ENCODE results near the gene NOCT. TPM values are rescaled to one million over a fixed set of nuclear protein-coding genes. Genes with fewer than 3 reads are reported as not detected.
"Not testable (repeated sequence)": the region's sequence is repeated elsewhere in the genome, so short reads cannot be mapped to it uniquely, and the experiment has no call there.

NOCT gene
- total RNA-seq, 1 donor from 2014 or later, result 6.9 TPM

- H3K27me3 Mint-ChIP-seq (ENCODE audit: low read depth), result no peaks in the 10 kb centered on the region
- H3K4me3 Mint-ChIP-seq, result no peak overlapping the region
- H3K9me3 Mint-ChIP-seq, result peaks cover 6% of the 10 kb centered on the region
- peaks cover 3% of the 10 kb centered on the region for H3K36me3 Mint-ChIP-seq
- DNase-seq (ENCODE audit: low spot score in 2 of 2, unreplicated experiment in 2 of 2), result no peak
- TF ChIP-seq, protein P1, sequence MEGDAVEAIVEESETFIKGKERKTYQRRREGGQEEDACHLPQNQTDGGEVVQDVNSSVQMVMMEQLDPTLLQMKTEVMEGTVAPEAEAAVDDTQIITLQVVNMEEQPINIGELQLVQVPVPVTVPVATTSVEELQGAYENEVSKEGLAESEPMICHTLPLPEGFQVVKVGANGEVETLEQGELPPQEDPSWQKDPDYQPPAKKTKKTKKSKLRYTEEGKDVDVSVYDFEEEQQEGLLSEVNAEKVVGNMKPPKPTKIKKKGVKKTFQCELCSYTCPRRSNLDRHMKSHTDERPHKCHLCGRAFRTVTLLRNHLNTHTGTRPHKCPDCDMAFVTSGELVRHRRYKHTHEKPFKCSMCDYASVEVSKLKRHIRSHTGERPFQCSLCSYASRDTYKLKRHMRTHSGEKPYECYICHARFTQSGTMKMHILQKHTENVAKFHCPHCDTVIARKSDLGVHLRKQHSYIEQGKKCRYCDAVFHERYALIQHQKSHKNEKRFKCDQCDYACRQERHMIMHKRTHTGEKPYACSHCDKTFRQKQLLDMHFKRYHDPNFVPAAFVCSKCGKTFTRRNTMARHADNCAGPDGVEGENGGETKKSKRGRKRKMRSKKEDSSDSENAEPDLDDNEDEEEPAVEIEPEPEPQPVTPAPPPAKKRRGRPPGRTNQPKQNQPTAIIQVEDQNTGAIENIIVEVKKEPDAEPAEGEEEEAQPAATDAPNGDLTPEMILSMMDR (IDR thresholded peaks at IDR 0.05; ENCODE audit: unreplicated experiment), result no peak
- H3K4me1 Mint-ChIP-seq, result peaks cover 6% of the 10 kb centered on the region
- no peak overlapping the region for H3K27ac Mint-ChIP-seq
Measured at GRCh38 chr4:138983690-138984089, 31.9 kb upstream of the NOCT start.

DNA sequence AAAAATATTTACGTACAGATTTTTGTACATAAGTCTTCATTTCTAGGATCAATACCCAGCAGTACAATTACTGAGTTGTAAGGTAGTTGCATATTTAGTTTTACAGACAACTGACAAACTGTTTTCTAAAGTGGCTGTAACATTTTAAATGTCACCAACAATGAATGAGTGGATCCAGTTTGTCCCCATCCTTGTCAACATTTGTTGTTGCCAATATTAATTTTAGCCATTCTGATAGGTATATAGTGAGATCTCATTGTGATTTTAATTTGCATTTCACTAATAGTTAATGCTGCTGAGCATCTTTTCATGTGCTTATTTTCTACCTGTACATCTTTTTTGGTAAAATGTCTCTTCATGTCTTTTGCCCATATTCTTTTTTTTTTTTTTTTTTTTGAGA, 30.9 kb upstream of the NOCT start:
- no peaks in the 10 kb centered on the region for H3K27me3 Mint-ChIP-seq (ENCODE audit: low read depth)
- H3K4me1 Mint-ChIP-seq, result peaks cover 5% of the 10 kb centered on the region
- peaks cover 3% of the 10 kb centered on the region for H3K36me3 Mint-ChIP-seq
- DNase-seq (ENCODE audit: low spot score in 2 of 2, unreplicated experiment in 2 of 2), result no peak
- no peak overlapping the region for H3K27ac Mint-ChIP-seq
- TF ChIP-seq, protein P1 (IDR thresholded peaks at IDR 0.05; ENCODE audit: unreplicated experiment), result no peak
- no peak overlapping the region for H3K4me3 Mint-ChIP-seq
- H3K9me3 Mint-ChIP-seq, result peaks cover 10% of the 10 kb centered on the region

GRCh38 chr4:138992676-138993075, 22.9 kb upstream of the NOCT start:
- no peaks in the 10 kb centered on the region for H3K27me3 Mint-ChIP-seq (ENCODE audit: low read depth)
- TF ChIP-seq, protein P1 (IDR thresholded peaks at IDR 0.05; ENCODE audit: unreplicated experiment), result no peak
- H3K9me3 Mint-ChIP-seq, result peaks cover 5% of the 10 kb centered on the region
- no peak overlapping the region for H3K4me3 Mint-ChIP-seq
- no peaks in the 10 kb centered on the region for H3K4me1 Mint-ChIP-seq
- H3K27ac Mint-ChIP-seq, result no peak overlapping the region
- H3K36me3 Mint-ChIP-seq, result no peaks in the 10 kb centered on the region
- DNase-seq (ENCODE audit: low spot score in 2 of 2, unreplicated experiment in 2 of 2), result no peak

DNA sequence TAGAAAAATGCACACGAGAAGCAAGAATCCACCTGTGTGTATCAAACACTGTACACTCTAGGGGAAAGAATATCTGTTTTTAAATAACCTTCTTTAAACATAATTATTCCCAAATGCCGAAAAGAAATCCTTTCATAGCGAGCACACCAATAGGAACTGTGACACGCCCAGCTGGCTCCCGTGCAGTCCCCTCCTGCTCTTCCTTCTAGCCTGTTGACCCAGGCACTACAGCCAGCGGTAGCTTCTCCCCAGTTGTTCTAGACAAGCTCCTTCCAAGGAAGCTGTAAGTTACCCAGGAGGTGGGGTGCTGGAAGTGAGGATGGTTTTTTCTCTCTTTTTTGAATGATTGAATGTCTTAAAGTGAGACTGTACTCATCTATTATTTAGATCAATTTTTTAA, 19.5 kb upstream of the NOCT start:
- Mint-ChIP-seq H3K27ac (no peak overlapping the region), H3K27me3 (ENCODE audit: low read depth) (no peaks in the 10 kb centered on the region), H3K4me3 (no peak overlapping the region), H3K4me1 (no peaks in the 10 kb centered on the region), H3K36me3 (no peaks in the 10 kb centered on the region), H3K9me3 (no peaks in the 10 kb centered on the region)
- DNase-seq (ENCODE audit: low spot score in 2 of 2, unreplicated experiment in 2 of 2), result no peak
- TF ChIP-seq, protein P1 (IDR thresholded peaks at IDR 0.05; ENCODE audit: unreplicated experiment), result no peak

DNA sequence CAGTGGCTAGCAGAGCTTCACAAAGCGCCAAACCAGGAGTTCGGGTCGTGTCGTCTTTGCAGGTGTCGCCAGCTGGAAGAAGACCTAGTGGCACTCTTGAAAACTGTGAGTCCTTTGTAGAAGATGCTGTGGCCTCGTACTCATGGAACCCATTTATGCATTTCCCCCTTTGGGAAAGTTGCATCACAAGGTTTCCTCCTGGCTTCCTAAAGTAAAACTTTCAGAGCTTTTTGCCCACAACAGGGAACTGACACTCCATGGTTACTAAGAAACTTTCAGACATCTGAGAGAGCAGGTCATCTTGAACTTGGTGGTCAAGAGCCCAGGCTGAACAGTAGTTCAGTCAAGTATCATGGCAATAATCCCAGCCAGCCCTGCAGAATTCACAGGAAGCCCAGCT, 15.9 kb upstream of the NOCT start:
- TF ChIP-seq, protein P1 (IDR thresholded peaks at IDR 0.05; ENCODE audit: unreplicated experiment), result no peak
- Mint-ChIP-seq H3K27ac (no peak overlapping the region), H3K4me3 (no peak overlapping the region), H3K4me1 (no peaks in the 10 kb centered on the region), H3K27me3 (ENCODE audit: low read depth) (no peaks in the 10 kb centered on the region), H3K36me3 (no peaks in the 10 kb centered on the region), H3K9me3 (no peaks in the 10 kb centered on the region)
- no peak for DNase-seq (ENCODE audit: low spot score in 2 of 2, unreplicated experiment in 2 of 2)

DNA sequence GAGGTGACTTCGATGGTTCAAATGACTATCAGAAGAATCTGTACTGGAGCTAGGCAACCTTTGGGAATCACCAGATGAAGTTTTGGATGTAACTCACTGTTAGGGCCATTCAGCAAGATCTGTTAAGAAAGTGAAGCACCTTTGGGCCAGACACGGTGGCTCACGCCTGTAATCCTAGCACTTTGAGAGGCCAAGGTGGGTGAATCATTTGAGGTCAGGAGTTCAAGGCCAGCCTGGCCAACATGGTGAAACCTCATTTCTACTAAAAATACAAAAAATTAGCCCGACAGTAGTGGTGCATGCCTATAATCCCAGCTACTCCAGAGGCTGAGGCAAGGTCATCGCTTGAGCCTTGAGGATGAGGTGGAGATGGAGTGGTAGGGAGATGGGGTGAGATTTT, 15.4 kb upstream of the NOCT start:
- H3K4me3 Mint-ChIP-seq; H3K4me1 Mint-ChIP-seq; H3K36me3 Mint-ChIP-seq; H3K27me3 Mint-ChIP-seq (ENCODE audit: low read depth); H3K9me3 Mint-ChIP-seq; H3K27ac Mint-ChIP-seq; DNase-seq (ENCODE audit: low spot score in 2 of 2, unreplicated experiment in 2 of 2): not testable (repeated sequence)

- H3K27ac Mint-ChIP-seq; H3K4me1 Mint-ChIP-seq; H3K27me3 Mint-ChIP-seq (ENCODE audit: low read depth); H3K9me3 Mint-ChIP-seq; H3K4me3 Mint-ChIP-seq; H3K36me3 Mint-ChIP-seq; DNase-seq (ENCODE audit: low spot score in 2 of 2, unreplicated experiment in 2 of 2): not testable (repeated sequence)
Measured at GRCh38 chr4:139001430-139001829, 14.2 kb upstream of the NOCT start.

DNA sequence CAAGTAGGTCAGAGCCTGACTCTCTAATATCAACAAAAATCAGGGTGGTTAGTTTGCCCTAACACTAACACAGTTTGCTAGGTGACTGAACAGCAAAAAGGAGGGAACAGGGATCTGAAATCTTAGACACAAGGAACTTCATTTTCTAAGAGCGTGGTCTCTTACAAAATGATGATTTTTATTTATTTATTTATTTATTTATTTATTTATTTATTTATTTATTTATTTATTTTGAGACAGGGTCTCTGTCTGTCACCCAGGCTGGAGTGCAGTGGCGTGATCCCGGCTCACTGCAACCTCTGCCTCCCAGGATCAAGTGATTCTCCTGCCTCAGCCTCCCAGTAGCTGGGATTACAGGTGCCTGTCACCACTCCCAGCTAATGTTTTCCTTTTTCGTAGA, 11.9 kb upstream of the NOCT start:
- not testable (repeated sequence) for H3K27ac Mint-ChIP-seq; H3K4me1 Mint-ChIP-seq; H3K36me3 Mint-ChIP-seq; H3K9me3 Mint-ChIP-seq; DNase-seq (ENCODE audit: low spot score in 2 of 2, unreplicated experiment in 2 of 2); H3K4me3 Mint-ChIP-seq; H3K27me3 Mint-ChIP-seq (ENCODE audit: low read depth)

All from mesothelial cell of epicardium (in vitro differentiated cells).